ENCODE measurements around the gene GPR143.
"Not testable (repeated sequence)": the region's sequence is repeated elsewhere in the genome, so short reads cannot be mapped to it uniquely, and the experiment has no call there.

GRCh38 chrX:9811086-9811485 is 45.4 kb upstream of the GPR143 start:
- not testable (repeated sequence) for TF ChIP-seq EP300, CTCF (IDR thresholded peaks at IDR 0.05)

All from tibial nerve (tissue), 4 donors.